GM18870 (cell line): ENCODE measurements around the gene CELSR1.

ENCODE experiments used
- ATAC-seq: cut with Tn5 transposase; IDR thresholded peaks from one replicate; pipeline ENCODE4 v1.9.1; 2021; ENCODE audit warnings: moderate library complexity; ENCODE audit not compliant: unreplicated experiment

Gene CELSR1

DNA sequence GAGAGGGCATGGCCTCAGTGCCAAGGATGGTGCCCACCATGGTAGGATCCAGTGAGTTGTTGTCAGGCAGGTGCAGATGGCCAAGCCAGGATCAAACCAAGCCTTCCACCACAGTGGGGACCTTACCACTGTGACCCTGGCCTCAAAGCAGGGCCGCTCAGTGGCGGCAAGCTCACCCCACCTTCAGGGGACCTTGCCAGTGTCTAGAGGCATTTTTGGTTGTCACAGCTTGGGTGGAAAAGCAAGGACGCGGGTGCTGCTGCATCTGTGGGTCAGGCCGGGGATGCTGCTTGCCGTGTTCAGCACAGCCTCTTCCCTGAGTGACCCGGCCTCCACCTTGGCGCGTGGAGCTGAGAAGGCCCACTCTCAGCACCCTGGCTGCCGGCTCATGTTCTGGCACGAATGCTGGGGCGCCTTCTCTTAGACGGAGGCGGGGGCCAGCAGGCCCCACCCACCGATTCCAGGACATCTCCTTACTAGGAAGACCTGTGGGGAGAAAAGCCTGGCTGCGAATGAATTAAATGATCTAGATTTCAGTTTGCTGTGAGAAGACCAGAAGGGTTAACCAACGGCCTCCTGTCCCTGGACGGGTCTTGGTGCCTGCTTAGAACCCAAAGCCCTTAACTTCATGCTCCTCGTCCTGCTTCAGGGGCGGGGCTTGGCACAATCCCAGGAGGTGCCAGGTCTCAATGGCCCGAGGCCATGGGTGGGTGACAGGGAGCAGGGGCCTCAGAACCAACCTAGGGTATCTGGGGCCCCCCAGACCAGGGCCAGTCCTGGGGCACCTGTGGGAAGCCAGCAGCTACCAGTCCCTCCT lies 183.0 kb downstream of the CELSR1 start:
- no peak for ATAC-seq

DNA sequence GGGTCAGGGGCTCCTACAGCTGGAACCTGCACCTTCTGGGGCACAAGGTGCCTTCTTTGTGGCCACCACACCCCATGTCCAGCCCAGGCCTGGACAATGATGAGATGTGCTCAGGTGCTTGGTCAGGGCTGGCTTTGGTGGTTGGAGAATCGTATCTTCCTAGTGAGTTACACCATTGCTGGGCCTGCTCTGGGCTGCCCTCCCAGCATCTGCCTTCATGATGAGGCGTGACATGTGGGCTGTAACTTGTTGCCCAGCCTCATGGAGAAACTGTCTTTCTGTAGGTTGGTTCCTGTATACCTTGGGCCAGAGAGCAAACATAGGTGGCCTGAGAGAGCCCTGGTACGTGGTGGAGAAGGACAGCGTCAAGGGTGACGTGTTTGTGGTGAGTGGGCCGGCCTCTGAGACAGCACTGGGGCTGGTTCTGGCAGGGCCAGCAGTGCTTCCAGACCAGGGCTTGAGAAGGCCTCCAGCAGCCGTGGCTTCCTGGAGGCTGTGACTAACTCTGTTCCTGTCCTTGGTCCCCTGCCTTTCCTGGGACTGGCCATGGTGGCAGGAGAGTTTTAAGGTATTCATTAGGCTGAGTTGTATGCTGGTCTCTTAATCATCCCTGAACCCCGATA lies 183.8 kb downstream of the CELSR1 start:
- no peak for ATAC-seq

DNA sequence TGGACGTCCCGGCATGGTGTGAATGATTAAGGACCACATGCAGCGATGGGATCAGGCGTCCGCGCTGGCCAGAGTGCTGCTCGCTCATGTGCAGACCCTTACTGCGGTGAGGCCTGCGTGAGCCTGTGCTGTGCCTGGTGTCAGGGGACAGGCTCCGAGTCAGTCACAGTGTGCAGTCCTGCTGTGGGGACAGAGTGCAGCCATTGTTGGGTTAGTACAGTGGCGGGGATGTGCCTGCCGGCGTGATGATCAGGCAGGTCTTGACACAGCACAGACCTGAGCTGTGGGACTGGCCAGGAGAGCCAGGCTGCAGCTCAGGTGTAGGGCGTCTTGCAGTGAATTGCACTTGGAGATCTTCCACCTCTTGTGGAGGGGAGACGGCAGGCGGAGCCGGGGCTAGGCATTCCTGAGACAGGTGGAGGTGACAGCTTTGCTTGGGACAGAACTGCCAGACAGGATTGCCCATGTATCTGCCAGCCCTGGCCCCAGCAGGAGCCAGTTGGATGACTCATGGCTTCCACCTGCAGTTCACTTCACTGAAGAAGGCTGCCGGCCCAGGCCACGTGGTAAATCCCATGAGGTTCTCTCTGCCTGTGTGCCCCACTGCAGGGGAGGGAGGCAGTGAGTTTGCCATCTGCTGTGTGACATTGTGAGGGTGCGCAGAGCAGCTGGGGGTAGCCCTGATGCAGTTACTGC lies 184.6 kb downstream of the CELSR1 start:
- no peak for ATAC-seq

DNA sequence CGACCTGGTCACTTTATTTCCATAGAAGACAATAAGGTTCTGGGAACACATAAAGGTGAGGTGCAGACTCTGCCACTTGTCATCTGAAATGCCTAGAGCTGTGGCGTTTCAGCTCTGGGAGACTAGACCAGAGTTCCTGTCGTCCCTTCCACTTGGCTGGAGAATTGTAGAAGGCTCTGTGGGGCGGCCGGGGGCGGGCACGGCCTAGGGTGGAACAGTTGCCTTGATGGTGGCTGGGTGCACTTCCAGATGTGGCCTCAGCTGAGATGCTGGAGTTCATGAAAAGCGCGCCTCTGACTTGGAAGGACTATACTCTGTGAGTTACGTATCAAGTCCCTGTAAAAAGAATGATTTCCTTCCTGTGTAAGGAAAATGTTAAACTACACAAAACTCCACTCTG lies 185.1 kb downstream of the CELSR1 start:
- ATAC-seq: no peak

DNA sequence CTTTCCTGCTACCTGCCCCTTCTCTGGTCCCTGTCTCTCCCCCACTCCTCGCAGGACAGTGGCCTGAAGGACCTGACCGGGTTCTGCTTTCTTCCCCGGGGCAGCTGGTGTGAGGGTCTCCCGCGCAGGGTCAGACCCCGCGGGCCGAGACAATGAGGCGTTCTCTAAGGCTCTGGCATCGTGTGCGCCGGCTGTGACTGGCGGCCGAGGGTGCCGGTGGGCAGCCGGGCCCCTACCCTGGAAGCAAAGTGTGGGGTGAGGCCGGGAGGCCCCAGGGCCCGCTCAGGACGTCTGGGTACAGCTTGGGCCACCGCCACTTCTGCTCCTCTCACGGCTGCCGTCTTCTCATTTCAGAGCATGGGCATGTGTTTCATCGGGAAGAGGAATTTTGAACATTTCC lies 185.7 kb downstream of the CELSR1 start:
- no peak for ATAC-seq

DNA sequence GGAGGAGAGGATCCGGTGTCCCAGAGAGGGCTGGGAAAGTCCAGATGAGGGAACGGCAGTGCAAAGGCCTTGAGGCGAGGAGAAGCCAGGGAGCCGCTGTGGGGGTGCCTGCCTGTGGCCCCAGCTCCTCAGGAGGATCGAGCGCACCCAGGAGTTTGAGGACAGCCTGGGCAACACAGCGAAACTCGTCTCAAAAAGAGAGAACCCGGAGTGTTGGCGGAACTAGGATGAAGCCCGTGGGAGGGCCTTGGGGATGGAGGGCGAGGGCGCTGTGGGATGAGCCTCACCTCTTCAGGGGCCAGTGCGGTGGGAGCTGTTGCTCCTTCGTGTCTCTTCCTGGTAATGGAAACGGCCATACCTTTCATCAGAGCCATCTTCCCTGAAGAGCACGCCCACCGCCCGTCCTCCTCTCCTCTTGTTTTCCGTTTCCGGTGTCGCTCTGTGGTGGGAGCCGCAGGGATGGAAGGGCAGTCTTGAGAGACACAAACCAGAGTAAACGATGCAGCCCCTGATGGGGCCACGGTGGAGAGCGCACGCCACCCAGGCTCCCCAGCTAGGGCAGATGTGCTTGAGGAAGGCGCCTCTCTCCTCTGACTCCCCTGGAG lies 186.2 kb downstream of the CELSR1 start:
- ATAC-seq: no peak

DNA sequence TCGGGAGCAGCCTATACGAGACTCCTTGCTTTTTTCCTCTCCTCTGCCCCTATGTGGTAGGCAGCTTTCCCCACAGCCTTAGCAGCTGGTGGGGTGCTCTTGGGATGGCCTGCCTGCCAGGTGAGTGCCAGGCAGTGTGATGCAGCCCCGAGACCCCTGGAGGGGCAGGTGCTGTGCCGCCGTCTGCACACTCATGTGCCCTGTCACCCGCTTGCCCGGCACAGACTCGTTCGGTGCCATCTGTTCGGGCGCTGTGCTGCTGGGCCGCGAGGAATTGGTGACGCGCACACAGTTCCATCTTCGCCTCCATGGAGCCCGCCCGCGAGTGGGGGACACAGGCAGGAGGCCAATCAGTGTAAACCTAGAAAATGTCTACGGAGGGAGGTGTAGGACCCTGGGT lies 186.8 kb downstream of the CELSR1 start:
- ATAC-seq: no peak

DNA sequence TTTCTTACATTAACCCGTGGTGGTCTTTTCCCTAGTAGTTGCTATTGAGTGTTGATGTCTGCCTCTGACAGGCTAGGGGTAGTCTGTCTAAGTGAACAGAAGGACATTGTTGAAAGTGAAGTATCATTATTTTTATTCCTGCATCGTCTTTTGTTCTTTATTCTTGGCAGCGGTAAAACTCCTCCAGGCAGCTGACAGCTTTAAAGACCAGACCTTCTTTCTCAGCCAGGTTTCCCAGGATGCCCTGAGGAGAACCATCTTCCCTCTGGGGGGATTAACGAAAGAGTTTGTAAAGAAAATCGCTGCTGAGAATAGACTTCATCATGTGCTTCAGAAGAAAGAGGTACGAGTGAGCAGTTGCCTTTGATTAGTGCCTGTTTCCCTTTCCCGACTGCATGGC lies 187.3 kb downstream of the CELSR1 start:
- ATAC-seq: no peak

DNA sequence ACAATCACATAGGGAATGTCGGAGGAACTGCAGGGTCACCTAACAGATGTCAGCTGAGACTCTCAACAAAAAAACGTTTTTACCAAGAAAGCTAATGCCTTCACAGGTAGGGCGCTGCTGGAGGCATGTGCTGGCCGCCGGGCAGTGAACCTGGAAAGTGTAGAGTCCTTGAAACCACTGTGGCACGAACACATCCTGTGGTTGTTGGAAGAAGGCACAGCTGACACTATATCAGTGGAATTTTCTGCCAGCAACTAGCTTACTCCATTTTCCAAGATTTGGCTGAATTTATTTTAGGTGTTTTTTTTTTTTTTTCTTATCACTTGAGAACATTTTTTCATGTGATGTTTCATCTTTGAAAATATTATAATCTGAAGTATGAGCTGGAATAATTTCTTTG lies 187.7 kb downstream of the CELSR1 start:
- ATAC-seq: no peak

DNA sequence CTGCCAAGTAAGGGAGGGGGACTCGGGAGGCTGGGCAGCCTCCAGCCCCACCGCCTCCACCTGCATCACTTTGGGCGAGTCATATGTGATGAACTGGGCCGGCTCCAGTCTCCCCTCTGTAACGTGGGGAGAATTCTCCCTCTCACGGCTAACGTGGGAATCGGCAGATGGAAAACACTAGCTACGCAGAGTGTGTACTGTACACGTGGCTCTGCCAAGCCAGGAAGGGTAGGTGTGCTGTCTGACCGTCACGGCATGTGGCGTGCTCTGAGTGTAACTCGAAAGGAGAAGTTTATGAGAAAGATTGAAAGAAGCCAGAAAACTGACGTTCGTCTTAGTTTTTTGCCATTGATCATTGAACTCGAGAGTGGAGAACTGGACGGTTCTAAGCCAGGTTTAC lies 188.2 kb downstream of the CELSR1 start:
- no peak for ATAC-seq

DNA sequence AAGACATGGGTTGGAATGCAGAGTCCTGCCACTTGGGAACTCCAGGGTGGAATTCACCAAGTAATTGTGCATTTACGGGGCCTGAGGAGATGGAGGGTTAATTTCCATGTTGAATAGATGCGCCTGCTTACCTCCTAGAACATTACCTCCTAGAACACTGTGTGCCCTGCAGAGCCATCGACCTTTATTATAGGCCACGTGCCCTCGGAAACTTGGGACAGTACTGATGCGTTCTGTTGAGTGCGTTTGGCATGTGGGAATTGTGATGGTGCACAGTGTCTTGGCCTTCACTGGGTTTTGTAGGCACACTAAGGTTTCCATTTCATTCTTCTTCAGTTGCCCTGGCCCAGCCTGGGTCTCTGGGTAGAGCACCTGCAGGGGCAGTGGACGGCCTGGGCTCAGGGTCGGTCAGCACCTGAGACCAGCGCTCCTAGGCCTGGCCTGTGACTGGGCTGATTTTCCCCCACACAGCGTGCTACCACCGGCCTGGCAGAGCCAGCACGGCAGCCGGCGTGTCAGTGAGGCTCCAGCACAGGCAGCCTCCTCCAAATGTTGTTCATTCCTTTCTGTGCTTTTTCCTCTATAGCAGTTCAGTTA lies 189.2 kb downstream of the CELSR1 start:
- ATAC-seq: no peak

DNA sequence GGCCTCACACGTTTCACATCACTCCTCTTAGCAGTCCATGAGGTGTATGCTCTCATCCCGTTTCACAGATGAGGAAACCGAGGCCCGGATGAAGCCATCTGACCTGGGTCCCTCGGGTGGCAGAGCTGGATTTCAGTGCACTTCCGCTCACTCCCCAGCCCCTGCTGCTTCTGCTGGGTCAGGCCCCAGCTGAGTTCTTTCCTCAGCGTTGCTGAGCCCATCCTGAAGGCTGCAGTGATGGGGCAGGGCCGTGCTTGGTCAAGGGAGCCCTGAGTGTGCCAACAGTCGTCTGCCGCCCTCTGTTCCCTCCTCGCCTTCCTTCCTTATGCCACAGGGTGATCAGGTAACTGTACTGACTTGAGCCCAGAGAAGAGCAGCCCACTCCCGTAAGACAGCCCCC lies 189.8 kb downstream of the CELSR1 start:
- no peak for ATAC-seq

DNA sequence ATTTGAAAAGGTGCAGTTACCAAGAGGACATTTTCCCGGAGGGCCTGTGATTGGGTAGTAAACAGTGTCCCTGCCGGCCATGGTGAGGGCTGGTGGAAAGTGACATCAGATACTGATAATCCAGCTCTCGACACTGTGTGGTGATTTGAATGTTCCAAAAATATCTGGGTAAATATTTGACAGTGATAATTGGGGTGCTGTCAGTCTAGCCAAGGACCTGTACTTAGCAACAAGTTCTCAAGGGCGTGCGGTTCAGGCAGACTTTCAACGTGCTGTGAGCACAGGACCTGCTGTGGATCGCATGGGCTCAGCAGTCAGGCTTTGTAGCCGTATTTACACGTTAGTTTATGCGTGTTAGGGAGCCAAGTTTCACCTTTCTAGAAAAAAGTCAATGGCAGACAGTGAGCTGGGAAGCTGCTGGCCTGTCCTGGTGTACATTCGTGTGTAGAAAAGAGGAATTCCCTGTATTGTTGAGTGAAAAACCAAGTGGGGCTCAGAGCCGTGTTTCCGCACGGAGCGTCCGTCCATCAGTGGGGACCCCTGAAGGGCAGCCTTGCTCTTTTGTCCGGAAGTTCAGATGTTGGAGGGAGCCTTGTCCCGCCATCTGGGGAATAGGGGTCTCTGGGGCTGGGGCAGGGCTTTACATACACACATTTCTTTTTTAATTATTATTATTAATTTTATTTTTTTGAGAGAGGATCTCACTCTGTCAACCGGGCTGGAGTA lies 190.6 kb downstream of the CELSR1 start:
- ATAC-seq: no peak

DNA sequence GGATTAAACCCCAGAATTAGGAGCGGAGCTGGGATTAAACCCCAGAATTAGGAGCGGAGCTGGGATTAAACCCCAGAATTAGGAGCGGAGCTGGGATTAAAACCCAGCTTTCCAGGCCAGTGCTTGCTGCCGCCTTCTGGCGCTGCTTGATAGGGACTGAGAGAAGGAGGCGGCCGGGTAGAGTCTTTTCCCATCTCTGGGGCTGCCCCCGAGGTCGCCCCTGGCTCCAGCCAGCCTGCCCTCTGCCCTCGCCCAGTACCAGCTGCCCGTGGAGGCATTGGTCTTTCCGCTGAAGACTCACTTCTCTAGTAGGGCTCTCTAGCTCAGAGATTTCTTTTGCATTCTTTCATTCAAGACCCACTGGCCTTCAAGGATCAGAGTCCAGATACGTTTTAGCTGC lies 196.7 kb downstream of the CELSR1 start:
- no peak for ATAC-seq

DNA sequence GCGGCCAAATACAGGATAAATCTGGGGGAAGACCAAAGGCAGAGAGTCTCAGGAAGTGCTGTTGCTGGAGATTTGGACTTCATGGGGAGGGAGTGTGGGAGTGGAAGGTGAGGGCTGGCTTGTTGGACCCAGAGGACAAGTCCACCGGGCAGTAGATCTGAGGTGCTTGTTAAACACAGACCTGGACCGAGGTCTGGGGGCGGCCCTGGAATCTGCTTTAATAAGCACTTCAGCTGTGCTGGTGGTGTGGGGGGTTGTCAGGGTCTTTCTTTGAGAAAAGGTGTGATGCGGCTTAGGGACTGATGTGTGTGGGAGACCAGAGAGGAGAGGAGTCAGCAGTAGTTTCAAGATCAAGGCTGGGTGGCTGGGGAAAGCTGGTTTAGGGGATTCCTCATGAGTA lies 197.5 kb downstream of the CELSR1 start:
- ATAC-seq: no peak

DNA sequence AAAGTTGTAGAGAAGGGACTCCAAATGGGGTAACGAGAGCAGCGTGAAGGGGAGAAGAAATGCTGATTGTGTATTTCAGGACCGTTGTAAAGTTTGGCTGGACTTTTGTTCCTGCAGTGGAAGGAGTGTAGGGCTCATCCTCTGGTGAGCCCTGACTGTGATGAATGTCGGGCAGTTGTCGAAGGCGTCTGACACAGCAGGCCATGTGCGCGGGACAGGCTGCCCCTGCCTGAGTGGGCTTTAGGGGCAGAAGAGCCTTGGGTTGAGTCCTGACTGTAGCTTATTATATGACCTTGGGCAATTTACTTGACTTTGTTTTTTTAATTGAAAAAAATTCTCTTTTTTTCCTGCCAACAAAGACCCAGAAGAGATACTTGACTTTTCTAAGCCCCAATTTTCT lies 198.8 kb downstream of the CELSR1 start:
- ATAC-seq: no peak

DNA sequence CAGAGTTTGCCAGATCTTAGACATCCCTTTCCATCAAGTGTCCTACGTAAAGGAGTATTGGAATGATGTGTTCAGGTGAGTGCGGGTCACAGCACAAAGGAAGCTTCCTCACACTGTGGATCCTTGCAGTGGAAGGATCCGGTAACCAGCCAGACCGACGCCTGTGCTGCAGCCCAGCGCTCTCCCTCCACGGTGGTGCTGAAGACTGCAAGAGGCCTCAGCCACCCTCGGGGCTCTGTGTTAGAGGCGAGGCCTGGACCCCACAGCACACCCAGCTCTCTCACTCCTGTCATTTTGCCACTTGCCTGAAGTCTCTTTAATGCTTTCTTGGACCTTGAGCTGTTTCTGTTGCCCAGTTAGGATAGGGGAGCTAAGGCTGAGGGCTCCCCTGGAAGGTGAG lies 199.6 kb downstream of the CELSR1 start:
- no peak for ATAC-seq

DNA sequence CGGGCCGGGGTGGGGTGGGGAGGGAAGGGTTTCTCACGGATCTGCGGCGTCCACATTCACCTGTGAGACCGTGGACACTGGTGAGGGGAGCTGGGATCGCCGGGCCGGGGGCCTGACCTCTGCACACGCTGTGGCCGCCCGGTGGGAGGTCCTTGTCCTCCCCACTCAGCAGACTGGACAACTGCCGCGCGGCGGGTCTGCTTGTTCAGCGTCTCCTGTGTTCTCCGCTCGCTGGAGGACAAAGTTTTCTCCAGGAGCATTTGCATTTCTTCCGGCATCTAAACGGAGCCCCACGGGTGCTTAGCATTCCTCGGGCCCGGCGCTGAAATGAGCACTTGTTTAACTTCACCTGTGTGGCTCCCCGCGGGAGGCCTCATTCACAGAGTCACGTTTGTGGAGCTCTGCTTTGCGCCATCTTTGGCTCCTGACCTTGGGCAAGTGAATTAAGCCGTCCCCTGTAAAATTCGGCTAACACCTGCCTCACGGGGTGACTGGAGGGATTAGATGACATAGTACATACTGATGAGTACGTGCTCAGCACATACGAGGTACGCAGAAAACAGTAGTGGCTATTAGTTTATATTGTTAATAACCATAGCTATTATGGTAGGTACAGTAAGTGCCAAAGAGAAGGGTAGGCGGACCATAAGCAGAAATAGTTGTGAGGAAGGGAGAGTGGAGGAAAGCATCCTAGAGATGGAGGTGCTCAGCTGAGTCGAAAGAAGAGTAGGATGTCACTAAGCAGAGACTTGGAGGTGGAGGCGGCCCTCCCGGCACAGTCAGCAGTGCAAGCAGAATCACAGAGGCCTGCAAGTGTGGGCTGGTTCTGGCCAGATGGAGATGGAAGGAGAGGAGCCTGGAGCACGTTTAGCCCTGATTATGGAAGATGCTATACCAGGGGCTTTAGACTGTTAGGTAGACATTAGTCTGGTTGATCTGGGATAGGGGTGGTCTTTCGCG lies 201.0 kb downstream of the CELSR1 start:
- no peak for ATAC-seq
